T-helper 2 cell treated with Interferon-gamma antibody and Interleukin-4, amounts not matched to agents 5 μg/mL and 100 μg/mL, for 36 hours (primary cell): ENCODE results near the gene EIF2AK3.
A peak's percentile ranks its signal among the peaks of the same experiment; 100 is the strongest.

Experiments
- DNase-seq: peaks from one replicate; pipeline ENCODE4 v3.0.0; 2021; ENCODE audit warnings: low spot score
- H3K27ac Mint-ChIP-seq: one replicate; pipeline ENCODE4 v1.8.0; 2021; ENCODE audit warnings: mild to moderate bottlenecking, mixed read lengths
- H3K27me3 Mint-ChIP-seq: one replicate; pipeline ENCODE4 v1.8.0; 2021; ENCODE audit warnings: low read depth, mixed read lengths
- H3K36me3 Mint-ChIP-seq: one replicate; pipeline ENCODE4 v1.8.0; 2021; ENCODE audit warnings: low read depth, mixed read lengths
- H3K4me1 Mint-ChIP-seq: one replicate; pipeline ENCODE4 v1.8.0; 2021; ENCODE audit warnings: low read depth, mixed read lengths
- H3K4me3 Mint-ChIP-seq: one replicate; pipeline ENCODE4 v1.8.0; 2022; ENCODE audit warnings: mild to moderate bottlenecking, moderate library complexity, mixed read lengths
- H3K9me3 Mint-ChIP-seq: one replicate; pipeline ENCODE4 v1.8.0; 2021; ENCODE audit warnings: mixed read lengths

The EIF2AK3 gene

DNA sequence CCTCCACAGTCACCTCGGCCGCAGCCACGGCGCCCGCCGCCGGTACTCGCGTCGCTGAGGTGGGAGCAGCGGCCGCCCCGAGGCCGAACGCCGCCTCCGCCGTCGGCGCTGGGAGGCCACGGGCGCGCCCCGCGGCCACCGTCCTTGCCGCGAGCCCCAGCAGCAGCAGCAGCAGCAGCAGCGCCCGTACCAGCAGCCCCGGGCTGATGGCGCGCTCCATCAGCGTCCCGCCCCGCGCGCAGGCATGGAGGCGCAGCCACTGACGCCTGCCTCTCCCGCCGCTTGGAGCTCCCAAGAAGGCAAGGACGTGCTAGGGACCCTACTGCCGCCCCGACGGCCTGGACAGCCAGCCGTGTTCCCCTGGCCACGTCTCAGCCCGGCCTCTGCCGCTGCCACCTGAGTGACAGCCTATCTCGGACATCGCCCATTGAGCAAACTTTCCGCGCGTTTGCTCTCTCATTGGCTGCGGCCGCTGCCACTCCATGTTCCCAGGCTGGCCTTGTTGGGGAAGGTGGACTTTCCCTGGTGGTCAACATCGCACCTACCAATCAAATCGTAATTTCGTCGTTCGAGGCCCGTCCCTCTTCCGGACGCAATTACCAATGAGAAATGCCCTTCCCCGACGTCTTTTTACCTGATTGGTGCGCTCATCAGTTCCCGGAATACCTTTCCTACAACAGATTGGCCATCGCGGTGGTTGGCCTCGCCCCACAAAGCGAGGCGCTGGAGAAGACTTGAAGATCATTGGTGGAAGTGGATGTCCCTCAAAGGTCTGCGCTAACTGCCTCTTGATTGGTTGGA lies at the start of gene EIF2AK3:
Gene EIF2AK3, minus strand, starts transcription at position 410 of the 801 bp plus-strand sequence. Its CDS starts 190 bp downstream, at position 220.
- peak; percentile 97 for DNase-seq
- Mint-ChIP-seq H3K4me1 (peaks cover 16% of the 10 kb centered on the region), H3K9me3 (no peaks in the 10 kb centered on the region), H3K36me3 (no peaks in the 10 kb centered on the region), H3K27ac (peak within 1 kb of the TSS; percentile 96), H3K4me3 (peak within 1 kb of the TSS; percentile 95), H3K27me3 (no peaks in the 10 kb centered on the region)

DNA sequence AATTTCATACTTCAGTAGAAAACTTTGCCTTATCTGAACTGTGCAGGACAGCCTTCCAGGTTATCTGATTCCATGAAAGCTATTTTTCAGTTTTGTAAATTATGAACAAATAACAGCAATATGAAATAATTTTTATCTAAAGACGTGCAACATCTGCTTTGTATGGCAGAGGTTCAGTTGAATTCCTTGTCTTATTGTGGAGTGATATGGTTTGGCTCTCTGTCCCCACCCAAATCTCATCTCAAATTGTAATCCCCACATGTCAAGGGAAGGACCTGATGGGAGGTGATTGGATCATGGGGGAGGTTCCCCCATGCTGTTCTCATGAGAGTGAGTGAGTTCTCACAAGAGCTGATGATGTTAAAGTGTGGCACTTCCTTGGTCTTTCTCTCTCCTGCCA lies 46.1 kb upstream of the EIF2AK3 start:
- DNase-seq, result no peak
- H3K4me1 Mint-ChIP-seq, result peaks cover 3% of the 10 kb centered on the region
- H3K36me3 Mint-ChIP-seq, result no peaks in the 10 kb centered on the region
- H3K9me3 Mint-ChIP-seq, result no peaks in the 10 kb centered on the region
- H3K4me3 Mint-ChIP-seq, result no peak overlapping the region
- H3K27me3 Mint-ChIP-seq, result no peaks in the 10 kb centered on the region
- no peak overlapping the region for H3K27ac Mint-ChIP-seq

DNA sequence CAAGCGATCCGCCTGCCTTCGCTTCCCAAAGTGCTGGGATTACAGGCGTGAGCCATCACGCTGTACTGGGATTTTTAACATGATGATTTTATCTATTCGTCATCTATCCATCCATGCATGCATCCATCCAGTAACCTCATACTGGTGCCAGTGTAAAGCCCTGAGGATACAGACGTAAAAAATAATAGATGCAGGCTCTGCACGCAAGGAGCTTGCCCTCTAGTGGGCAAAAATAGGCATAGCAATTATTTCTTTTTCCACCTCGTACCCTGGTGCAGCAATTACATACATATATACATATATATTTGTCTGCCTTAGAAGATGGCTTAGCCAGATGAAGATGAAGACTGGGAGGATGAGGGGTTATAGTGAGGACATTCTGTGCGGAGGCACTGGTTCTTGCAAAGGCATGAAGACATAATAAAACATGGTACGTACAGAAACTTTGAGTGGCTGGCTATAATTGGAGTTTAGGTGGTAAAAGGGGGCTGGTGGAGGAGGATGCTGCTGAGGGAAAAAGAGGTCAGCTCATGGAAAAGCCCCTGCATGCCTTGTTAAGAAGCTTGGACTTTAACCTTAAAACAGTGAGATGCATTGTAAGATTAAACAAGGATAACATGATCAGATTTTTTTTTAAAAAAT lies 44.6 kb upstream of the EIF2AK3 start:
- no peaks in the 10 kb centered on the region for H3K36me3 Mint-ChIP-seq
- no peak overlapping the region for H3K4me3 Mint-ChIP-seq
- H3K27me3 Mint-ChIP-seq, result no peaks in the 10 kb centered on the region
- peaks cover 3% of the 10 kb centered on the region for H3K4me1 Mint-ChIP-seq
- DNase-seq, result peak; percentile 8
- no peaks in the 10 kb centered on the region for H3K9me3 Mint-ChIP-seq
- no peak overlapping the region for H3K27ac Mint-ChIP-seq

DNA sequence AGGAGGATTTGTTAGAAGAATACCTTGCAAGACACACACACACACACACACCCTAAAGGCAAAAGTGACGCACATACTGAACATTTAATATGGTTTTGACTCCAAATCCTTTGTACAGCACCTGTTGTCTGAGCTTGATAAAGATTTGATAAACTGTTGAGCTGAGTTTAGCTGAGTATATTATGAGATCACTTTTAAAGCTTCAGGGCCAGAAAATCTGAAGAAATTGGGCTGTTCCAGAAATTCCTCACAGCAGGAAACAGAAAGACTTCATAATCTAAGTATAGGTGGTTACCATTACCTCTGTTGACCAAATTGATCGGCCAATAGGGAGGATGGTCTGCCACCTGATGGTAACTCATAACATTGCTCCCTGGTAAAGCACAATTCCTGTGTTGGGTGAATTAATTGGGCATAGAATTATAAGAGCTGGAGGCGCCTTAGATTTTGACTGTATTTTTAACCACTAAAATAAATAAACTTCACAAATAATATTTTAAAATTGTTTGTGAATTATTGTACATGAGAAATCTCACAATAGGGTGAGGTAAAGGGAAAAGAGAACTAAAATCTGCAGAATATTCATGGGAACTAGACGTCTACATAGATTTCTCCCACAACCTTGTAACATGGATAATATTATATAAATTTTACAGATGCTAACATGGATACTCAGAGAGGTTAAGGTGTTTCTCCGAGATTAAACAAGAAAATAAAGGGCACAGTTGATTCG lies 42.4 kb upstream of the EIF2AK3 start:
- H3K27me3 Mint-ChIP-seq, result no peaks in the 10 kb centered on the region
- peak; percentile 13 for DNase-seq
- H3K36me3 Mint-ChIP-seq, result no peaks in the 10 kb centered on the region
- no peak overlapping the region for H3K4me3 Mint-ChIP-seq
- no peaks in the 10 kb centered on the region for H3K9me3 Mint-ChIP-seq
- peaks cover 3% of the 10 kb centered on the region for H3K4me1 Mint-ChIP-seq
- no peak overlapping the region for H3K27ac Mint-ChIP-seq

DNA sequence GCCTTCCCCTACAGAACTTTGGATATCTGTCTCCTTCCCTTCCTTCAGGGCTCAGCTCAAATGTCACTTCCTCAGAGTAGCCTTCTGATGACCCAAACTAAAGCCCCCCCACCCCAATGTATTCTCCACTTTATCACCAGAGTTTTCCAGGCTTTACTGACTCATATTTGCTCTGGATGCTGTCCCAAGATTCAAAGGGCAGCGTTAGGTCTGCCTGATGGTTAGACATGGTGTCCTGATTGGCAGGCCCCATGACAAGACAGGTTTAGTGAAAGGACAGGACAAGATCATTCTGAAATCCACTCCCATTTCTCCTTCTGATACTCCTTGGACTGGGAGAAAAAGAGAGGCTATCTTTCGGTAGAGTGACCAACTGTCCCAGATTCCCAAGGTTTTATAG lies 41.6 kb upstream of the EIF2AK3 start:
- H3K4me3 Mint-ChIP-seq, result no peak overlapping the region
- H3K27me3 Mint-ChIP-seq, result no peaks in the 10 kb centered on the region
- no peak for DNase-seq
- H3K27ac Mint-ChIP-seq, result no peak overlapping the region
- H3K36me3 Mint-ChIP-seq, result no peaks in the 10 kb centered on the region
- H3K9me3 Mint-ChIP-seq, result no peaks in the 10 kb centered on the region
- peaks cover 3% of the 10 kb centered on the region for H3K4me1 Mint-ChIP-seq

DNA sequence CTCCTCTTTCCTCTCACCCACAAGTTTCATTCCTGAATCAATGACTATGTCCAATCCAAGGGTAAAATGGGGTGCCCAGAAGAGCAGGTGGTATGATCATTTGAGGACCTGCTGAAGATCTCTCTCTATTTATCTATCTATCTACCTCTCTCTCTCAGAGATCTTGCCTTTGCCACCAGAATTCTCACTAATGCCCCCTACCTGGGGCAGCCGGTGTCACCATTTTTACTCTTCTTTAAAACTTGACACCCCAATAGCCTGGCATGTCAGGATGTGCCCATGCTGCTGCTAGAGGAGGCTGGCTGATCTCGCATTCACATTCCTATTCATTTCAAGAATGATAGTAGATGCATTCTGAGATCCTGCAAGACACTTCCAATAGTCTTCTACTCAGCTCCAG lies 40.0 kb upstream of the EIF2AK3 start:
- no peak for DNase-seq
- Mint-ChIP-seq H3K27ac (no peak overlapping the region), H3K36me3 (no peaks in the 10 kb centered on the region), H3K4me1 (peaks cover 3% of the 10 kb centered on the region), H3K27me3 (no peaks in the 10 kb centered on the region), H3K4me3 (no peak overlapping the region), H3K9me3 (no peaks in the 10 kb centered on the region)

DNA sequence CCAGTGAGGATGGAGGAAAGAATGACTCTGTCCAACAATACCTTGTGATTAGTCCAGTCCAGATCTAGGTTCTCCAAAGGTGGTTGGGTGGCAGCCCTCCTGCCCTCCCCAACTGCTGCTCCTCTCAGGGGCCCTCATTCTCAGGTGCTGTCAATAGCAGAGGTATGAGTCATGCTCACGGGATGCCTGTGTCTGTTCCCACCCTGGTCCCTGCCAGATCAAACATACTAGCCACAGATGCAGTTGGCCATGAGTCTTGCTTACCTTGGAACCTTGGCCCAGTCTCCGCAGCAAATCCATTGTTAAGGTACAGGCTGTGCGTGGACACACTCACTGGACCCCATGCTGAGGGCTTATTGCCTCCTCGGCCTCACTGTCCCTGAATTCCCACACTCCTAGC lies 39.3 kb upstream of the EIF2AK3 start:
- Mint-ChIP-seq H3K36me3 (no peaks in the 10 kb centered on the region), H3K4me1 (peaks cover 3% of the 10 kb centered on the region), H3K4me3 (no peak overlapping the region), H3K27ac (no peak overlapping the region), H3K27me3 (no peaks in the 10 kb centered on the region), H3K9me3 (no peaks in the 10 kb centered on the region)
- DNase-seq, result no peak

DNA sequence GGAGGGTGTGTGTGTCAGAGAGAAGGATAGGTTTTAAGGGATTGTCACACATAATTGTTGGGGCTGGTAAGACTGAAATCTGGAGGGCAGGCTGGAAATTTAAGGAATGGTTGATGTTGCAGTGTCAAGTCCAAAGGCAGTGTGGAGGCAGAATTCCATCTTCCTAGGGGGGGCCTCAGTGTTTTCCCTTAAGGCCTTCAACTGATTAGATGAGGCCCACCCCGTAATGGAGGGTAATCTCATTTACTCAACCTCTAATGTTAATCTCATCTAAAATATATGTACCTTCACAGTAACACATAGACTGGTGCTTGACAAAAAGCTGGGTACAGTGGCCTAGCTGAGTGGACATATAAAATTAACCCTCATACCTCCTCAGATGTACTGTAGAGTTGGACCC lies 33.4 kb upstream of the EIF2AK3 start:
- H3K27ac Mint-ChIP-seq, result no peak overlapping the region
- H3K9me3 Mint-ChIP-seq, result no peaks in the 10 kb centered on the region
- no peak overlapping the region for H3K4me3 Mint-ChIP-seq
- H3K4me1 Mint-ChIP-seq, result no peaks in the 10 kb centered on the region
- H3K27me3 Mint-ChIP-seq, result no peaks in the 10 kb centered on the region
- DNase-seq, result no peak
- no peaks in the 10 kb centered on the region for H3K36me3 Mint-ChIP-seq

DNA sequence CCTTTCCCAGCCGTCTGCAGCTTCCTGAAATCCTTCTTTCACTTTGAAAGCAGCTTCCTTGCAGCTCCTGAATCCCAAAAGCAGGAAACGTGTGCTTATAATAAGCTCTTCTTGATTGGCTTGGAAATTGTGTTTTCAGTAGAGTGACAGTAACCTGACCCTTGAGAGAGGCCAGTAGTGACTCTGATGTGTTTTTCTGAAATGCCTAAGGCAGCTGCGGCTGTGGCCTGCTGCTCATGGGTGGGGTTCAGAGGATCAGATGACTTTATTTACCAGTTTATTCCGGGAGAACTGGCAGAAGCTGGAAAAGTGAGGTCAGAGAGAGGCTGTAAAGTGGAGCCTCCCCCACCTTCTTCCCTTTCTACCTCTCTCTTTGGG lies 32.3 kb upstream of the EIF2AK3 start:
- no peak for DNase-seq
- Mint-ChIP-seq H3K9me3 (no peaks in the 10 kb centered on the region), H3K27me3 (no peaks in the 10 kb centered on the region), H3K4me3 (no peak overlapping the region), H3K4me1 (no peaks in the 10 kb centered on the region), H3K36me3 (no peaks in the 10 kb centered on the region), H3K27ac (no peak overlapping the region)

DNA sequence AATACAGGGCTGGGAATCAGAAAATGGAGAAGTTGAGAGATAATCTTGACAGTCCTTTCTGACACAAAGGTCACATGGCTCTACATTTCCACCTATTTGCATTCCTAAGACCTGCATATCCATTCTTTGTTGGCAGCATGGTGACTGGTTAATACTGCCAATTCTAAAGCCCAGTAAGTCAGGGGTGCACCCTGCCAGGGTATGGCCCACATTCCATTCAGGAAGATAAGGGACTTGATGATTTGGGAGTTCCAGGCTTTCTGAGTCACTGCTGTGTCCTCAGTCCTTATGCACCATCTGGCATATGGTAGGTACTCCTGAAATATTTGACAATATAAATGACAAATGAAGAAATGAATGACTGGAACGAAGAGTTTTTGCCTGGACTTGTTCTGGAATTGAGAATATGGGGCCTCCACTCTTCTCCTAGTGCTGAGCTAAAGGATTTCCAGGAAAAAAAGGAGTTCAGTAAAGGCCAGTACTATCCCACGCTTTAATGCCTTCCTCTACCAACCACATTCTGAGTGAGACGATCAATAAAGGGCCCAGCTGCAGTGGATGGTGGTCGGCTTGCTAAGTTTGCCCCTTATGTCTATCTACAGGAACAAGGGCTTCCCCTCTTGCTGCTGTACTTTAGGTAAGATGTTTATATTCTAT lies 31.7 kb upstream of the EIF2AK3 start:
- Mint-ChIP-seq H3K4me1 (no peaks in the 10 kb centered on the region), H3K9me3 (no peaks in the 10 kb centered on the region), H3K27me3 (no peaks in the 10 kb centered on the region), H3K27ac (no peak overlapping the region), H3K36me3 (no peaks in the 10 kb centered on the region), H3K4me3 (no peak overlapping the region)
- DNase-seq, result no peak

DNA sequence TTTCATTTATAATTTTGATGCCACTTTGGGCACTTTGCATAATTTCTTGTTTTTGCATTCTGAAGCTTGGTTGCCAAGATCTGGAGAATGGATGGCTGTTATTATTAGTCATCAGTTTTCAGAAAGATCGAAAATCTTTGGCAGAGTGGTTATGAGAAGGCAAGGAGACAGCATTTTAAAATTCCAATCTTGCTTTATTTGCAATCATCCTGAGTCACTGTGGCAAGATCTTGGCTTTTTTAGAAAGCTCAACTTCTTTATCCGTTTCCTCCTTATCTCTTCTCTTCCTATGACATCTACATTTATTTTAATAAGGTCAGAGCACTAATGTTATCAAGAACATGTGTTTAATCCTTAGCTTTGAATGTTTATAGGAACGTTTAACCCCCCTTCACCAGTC lies 31.1 kb upstream of the EIF2AK3 start:
- no peak overlapping the region for H3K27ac Mint-ChIP-seq
- H3K36me3 Mint-ChIP-seq, result no peaks in the 10 kb centered on the region
- no peaks in the 10 kb centered on the region for H3K4me1 Mint-ChIP-seq
- DNase-seq, result no peak
- no peaks in the 10 kb centered on the region for H3K9me3 Mint-ChIP-seq
- no peak overlapping the region for H3K4me3 Mint-ChIP-seq
- no peaks in the 10 kb centered on the region for H3K27me3 Mint-ChIP-seq

DNA sequence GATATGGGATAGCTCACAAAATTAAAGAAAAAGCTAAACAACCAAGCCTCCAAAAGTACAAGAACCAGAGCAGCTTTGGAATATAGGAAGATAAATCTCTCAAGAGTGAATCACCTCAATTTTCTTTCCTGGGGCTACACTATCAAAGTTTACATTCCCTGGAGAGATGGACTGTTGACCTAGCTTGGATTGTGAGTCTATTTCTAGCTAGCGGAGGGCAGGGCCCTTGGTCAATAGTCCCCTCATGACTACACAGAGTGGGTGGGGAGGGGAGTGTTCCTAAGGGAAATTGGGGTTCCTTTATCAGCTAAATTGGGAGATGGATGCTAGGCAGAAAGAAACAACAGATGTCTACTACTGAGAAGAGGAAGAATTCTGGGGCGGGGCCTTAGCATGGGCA lies 29.9 kb upstream of the EIF2AK3 start:
- Mint-ChIP-seq H3K4me1 (no peaks in the 10 kb centered on the region), H3K4me3 (no peak overlapping the region), H3K9me3 (no peaks in the 10 kb centered on the region), H3K36me3 (no peaks in the 10 kb centered on the region), H3K27me3 (no peaks in the 10 kb centered on the region), H3K27ac (no peak overlapping the region)
- DNase-seq, result no peak

DNA sequence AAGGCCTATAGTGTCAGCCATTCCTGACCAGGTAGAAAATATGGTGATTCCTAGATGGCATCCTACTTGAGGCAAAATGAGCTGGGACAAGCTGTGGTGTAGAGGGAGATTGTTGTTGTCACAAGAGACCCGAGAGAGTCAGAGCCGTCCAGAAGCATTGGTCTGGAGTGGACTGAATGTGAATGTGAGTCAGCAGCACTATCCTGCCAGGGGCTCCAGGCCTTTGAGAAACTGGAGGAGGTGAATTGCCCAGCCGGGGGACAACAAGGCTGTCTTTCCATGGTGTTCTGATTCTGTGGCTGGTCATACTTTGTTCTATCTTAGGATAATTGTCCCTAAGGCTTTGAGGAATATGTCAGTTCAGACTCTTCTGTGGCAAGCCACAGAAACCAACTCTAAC lies 29.4 kb upstream of the EIF2AK3 start:
- peaks cover 2% of the 10 kb centered on the region for H3K4me1 Mint-ChIP-seq
- no peaks in the 10 kb centered on the region for H3K9me3 Mint-ChIP-seq
- H3K27ac Mint-ChIP-seq, result no peak overlapping the region
- no peak overlapping the region for H3K4me3 Mint-ChIP-seq
- no peaks in the 10 kb centered on the region for H3K36me3 Mint-ChIP-seq
- DNase-seq, result no peak
- no peaks in the 10 kb centered on the region for H3K27me3 Mint-ChIP-seq

DNA sequence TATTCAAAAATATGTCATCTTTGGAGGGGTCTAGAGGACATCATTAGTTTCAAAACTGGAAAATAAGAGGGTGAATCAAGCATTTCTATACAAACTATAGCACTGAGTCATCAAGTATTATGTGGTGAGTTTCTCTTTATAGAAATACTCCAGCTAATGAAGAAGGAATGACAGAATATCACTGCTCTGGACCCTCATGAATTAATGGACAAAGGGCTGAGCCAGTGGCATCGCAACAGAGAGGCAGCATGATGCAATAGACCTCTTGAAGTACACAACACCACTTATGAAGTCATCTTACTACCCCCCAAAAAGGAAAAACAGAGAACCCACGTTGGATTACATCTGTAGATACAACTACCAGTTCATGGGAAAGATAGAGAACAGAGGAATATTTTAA lies 27.4 kb upstream of the EIF2AK3 start:
- no peak for DNase-seq
- Mint-ChIP-seq H3K4me3 (no peak overlapping the region), H3K4me1 (peaks cover 3% of the 10 kb centered on the region), H3K36me3 (no peaks in the 10 kb centered on the region), H3K27ac (no peak overlapping the region), H3K9me3 (no peaks in the 10 kb centered on the region), H3K27me3 (no peaks in the 10 kb centered on the region)
